Right atrium auricular region (tissue), 2 donors: ENCODE results near the gene LRP1B. TPM values are rescaled to one million over a fixed set of nuclear protein-coding genes. Genes with fewer than 3 reads are reported as not detected.

Source experiments
- DNase-seq: peaks from one replicate; pipeline ENCODE4 v3.0.0-alpha.2; 2019; ENCODE audit warnings: low spot score
- H3K27ac ChIP-seq, 2 donors: fragments of 200-600 bp; sonication (generic); 1 replicate in 1 of 2; 2 replicates in 1 of 2; pipeline ENCODE4 v1.5.1; 2016 to 2019
- H3K27me3 ChIP-seq, 2 donors: fragments of 200-600 bp; sonication (generic); one replicate each; pipeline versions ENCODE4 v1.5.1 to v1.6.0; 2017 to 2019
- H3K36me3 ChIP-seq: fragments of 200-600 bp; sonication (generic); one replicate; pipeline ENCODE4 v1.5.1; 2016
- H3K4me1 ChIP-seq, 2 donors: fragments of 200-600 bp; sonication (generic); one replicate each; pipeline versions ENCODE4 v1.5.1 to v1.6.0; 2017 to 2019
- H3K4me3 ChIP-seq, 2 donors: fragments of 200-600 bp; sonication (generic); 1 replicate in 1 of 2; 2 replicates in 1 of 2; pipeline ENCODE4 v1.5.1; 2017 to 2019; ENCODE audit warnings: mild to moderate bottlenecking in 1 of 2, moderate library complexity in 1 of 2
- H3K9me3 ChIP-seq, 2 donors: fragments of 200-600 bp; sonication (generic); one replicate each; pipeline ENCODE4 v1.5.1; 2019
- CTCF ChIP-seq, 2 donors: fragments of 200-600 bp; sonication (generic); IDR thresholded peaks; one replicate each; pipeline ENCODE4 v1.5.1; 2019; ENCODE audit warnings: antibody characterized with exemption in 2 of 2
- total RNA-seq, 2 donors: library from RNA; depleted of rRNA; stranded (reverse); fragments of >200 nt; gene quantifications; one replicate each; pipeline ENCODE4 v1.1.0, GENCODE V29; 2016

LRP1B gene
- total RNA-seq, 2 donors from 2014 or later, result 0.44 to 0.47 TPM

GRCh38 chr2:141698500-141698899 lies 432.3 kb downstream of the LRP1B start:
- Histone ChIP-seq H3K4me3 (no peak overlapping the region), H3K27me3 (no peaks in the 10 kb centered on the region), H3K4me1 (no peaks in the 10 kb centered on the region), H3K27ac (no peak overlapping the region), H3K36me3 (no peaks in the 10 kb centered on the region), H3K9me3 (no peaks in the 10 kb centered on the region)
- TF ChIP-seq CTCF (IDR thresholded peaks at IDR 0.05), result no peak
- no peak for DNase-seq

- H3K4me3 ChIP-seq, result no peak overlapping the region
- no peaks in the 10 kb centered on the region for H3K27me3 ChIP-seq
- no peak for DNase-seq
- H3K9me3 ChIP-seq, result no peaks in the 10 kb centered on the region
- no peak overlapping the region for H3K27ac ChIP-seq
- no peak for TF ChIP-seq CTCF (IDR thresholded peaks at IDR 0.05)
- H3K4me1 ChIP-seq, result no peaks in the 10 kb centered on the region
- H3K36me3 ChIP-seq, result no peaks in the 10 kb centered on the region
Measured at GRCh38 chr2:141697035-141697434, 433.8 kb downstream of the LRP1B start.

- DNase-seq, result no peak
- Histone ChIP-seq H3K4me1 (no peaks in the 10 kb centered on the region), H3K27me3 (no peaks in the 10 kb centered on the region), H3K36me3 (no peaks in the 10 kb centered on the region), H3K9me3 (no peaks in the 10 kb centered on the region), H3K4me3 (no peak overlapping the region), H3K27ac (no peak overlapping the region)
- no peak for TF ChIP-seq CTCF (IDR thresholded peaks at IDR 0.05)
Measured at GRCh38 chr2:141694180-141694579, 436.6 kb downstream of the LRP1B start.

- Histone ChIP-seq H3K4me1 (no peaks in the 10 kb centered on the region), H3K9me3 (no peaks in the 10 kb centered on the region), H3K36me3 (no peaks in the 10 kb centered on the region), H3K4me3 (no peak overlapping the region), H3K27ac (no peak overlapping the region), H3K27me3 (no peaks in the 10 kb centered on the region)
- TF ChIP-seq CTCF (IDR thresholded peaks at IDR 0.05), result no peak
- no peak for DNase-seq
Measured at GRCh38 chr2:141692829-141693228, 438.0 kb downstream of the LRP1B start.

- TF ChIP-seq CTCF (IDR thresholded peaks at IDR 0.05), result no peak
- Histone ChIP-seq H3K4me1 (no peaks in the 10 kb centered on the region), H3K27ac (no peak overlapping the region), H3K27me3 (no peaks in the 10 kb centered on the region), H3K9me3 (no peaks in the 10 kb centered on the region), H3K4me3 (no peak overlapping the region), H3K36me3 (no peaks in the 10 kb centered on the region)
- DNase-seq, result no peak
Measured at GRCh38 chr2:141676139-141676538, 454.7 kb downstream of the LRP1B start.

GRCh38 chr2:141666191-141666590 lies 464.6 kb downstream of the LRP1B start:
- H3K9me3 ChIP-seq, result peaks cover 0 to 4% of the 10 kb centered on the region in 2 donors
- H3K4me1 ChIP-seq, result no peaks in the 10 kb centered on the region
- no peak for DNase-seq
- no peaks in the 10 kb centered on the region for H3K36me3 ChIP-seq
- H3K4me3 ChIP-seq, result no peak overlapping the region
- no peaks in the 10 kb centered on the region for H3K27me3 ChIP-seq
- no peak overlapping the region for H3K27ac ChIP-seq
- no peak for TF ChIP-seq CTCF (IDR thresholded peaks at IDR 0.05)
